Measurements from ENCODE around the gene FCMR.

Gene FCMR

DNA sequence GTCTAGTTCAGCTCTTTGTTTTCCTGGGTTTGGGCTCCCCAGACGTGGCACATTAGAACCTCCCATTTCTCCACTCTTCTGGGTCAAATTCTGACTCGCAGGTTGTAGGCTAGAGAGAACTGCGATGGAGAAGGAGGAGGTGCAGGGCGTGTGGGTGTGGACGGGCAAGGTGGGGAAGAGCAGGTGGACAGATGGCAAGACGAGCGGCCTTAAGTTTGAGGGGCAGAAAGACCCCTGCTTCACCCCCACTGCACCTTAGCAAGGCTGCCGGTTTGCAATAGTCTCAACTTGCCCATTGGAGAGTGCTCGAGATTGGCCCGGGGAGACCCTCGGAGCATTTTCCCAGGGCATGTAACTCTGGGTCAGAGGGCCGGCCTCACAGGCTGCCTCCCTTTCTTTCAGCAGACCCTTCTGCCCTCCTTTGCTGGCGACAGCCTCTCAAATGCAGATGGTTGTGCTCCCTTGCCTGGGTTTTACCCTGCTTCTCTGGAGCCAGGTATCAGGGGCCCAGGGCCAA, 22.8 kb downstream of the FCMR start:
- no peak for TF ChIP-seq TCF4 (CRISPR knock-in tag; IDR thresholded peaks at IDR 0.05; ENCODE audit: borderline replicate concordance)
- no peak for TF ChIP-seq ZNF8 (CRISPR knock-in tag; IDR thresholded peaks at IDR 0.05)
- TF ChIP-seq, protein P1, sequence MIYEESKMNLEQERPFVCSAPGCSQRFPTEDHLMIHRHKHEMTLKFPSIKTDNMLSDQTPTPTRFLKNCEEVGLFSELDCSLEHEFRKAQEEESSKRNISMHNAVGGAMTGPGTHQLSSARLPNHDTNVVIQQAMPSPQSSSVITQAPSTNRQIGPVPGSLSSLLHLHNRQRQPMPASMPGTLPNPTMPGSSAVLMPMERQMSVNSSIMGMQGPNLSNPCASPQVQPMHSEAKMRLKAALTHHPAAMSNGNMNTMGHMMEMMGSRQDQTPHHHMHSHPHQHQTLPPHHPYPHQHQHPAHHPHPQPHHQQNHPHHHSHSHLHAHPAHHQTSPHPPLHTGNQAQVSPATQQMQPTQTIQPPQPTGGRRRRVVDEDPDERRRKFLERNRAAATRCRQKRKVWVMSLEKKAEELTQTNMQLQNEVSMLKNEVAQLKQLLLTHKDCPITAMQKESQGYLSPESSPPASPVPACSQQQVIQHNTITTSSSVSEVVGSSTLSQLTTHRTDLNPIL (CRISPR knock-in tag; IDR thresholded peaks at IDR 0.05; ENCODE audit: low read depth): no peak
- TF ChIP-seq, protein P2, sequence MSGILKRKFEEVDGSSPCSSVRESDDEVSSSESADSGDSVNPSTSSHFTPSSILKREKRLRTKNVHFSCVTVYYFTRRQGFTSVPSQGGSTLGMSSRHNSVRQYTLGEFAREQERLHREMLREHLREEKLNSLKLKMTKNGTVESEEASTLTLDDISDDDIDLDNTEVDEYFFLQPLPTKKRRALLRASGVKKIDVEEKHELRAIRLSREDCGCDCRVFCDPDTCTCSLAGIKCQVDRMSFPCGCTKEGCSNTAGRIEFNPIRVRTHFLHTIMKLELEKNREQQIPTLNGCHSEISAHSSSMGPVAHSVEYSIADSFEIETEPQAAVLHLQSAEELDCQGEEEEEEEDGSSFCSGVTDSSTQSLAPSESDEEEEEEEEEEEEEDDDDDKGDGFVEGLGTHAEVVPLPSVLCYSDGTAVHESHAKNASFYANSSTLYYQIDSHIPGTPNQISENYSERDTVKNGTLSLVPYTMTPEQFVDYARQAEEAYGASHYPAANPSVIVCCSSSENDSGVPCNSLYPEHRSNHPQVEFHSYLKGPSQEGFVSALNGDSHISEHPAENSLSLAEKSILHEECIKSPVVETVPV (CRISPR knock-in tag; IDR thresholded peaks at IDR 0.05): no peak
- no peak for TF ChIP-seq GLIS3 (CRISPR knock-in tag; IDR thresholded peaks at IDR 0.05)
- TF ChIP-seq, protein P3, sequence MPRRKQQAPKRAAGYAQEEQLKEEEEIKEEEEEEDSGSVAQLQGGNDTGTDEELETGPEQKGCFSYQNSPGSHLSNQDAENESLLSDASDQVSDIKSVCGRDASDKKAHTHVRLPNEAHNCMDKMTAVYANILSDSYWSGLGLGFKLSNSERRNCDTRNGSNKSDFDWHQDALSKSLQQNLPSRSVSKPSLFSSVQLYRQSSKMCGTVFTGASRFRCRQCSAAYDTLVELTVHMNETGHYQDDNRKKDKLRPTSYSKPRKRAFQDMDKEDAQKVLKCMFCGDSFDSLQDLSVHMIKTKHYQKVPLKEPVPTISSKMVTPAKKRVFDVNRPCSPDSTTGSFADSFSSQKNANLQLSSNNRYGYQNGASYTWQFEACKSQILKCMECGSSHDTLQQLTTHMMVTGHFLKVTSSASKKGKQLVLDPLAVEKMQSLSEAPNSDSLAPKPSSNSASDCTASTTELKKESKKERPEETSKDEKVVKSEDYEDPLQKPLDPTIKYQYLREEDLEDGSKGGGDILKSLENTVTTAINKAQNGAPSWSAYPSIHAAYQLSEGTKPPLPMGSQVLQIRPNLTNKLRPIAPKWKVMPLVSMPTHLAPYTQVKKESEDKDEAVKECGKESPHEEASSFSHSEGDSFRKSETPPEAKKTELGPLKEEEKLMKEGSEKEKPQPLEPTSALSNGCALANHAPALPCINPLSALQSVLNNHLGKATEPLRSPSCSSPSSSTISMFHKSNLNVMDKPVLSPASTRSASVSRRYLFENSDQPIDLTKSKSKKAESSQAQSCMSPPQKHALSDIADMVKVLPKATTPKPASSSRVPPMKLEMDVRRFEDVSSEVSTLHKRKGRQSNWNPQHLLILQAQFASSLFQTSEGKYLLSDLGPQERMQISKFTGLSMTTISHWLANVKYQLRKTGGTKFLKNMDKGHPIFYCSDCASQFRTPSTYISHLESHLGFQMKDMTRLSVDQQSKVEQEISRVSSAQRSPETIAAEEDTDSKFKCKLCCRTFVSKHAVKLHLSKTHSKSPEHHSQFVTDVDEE (CRISPR knock-in tag; IDR thresholded peaks at IDR 0.05): no peak
- TF ChIP-seq TOX (CRISPR knock-in tag; IDR thresholded peaks at IDR 0.05; ENCODE audit: borderline replicate concordance): no peak
- no peak for TF ChIP-seq PATZ1 (CRISPR knock-in tag; IDR thresholded peaks at IDR 0.05; ENCODE audit: borderline replicate concordance)
- no peak for TF ChIP-seq RARB (CRISPR knock-in tag; IDR thresholded peaks at IDR 0.05)
- TF ChIP-seq ZNF565 (CRISPR knock-in tag; conservative IDR thresholded peaks at IDR 0.05; ENCODE audit: low read depth): no peak
- TF ChIP-seq SNAI2 (CRISPR knock-in tag; IDR thresholded peaks at IDR 0.05): no peak
- ATAC-seq: no peak

GRCh38 chr1:206898089-206898914, 23.4 kb downstream of the FCMR start:
- ATAC-seq: peak; percentile 96
- no peak for TF ChIP-seq ISL1 (CRISPR knock-in tag; IDR thresholded peaks at IDR 0.05)
- TF ChIP-seq, protein P3 (CRISPR knock-in tag; IDR thresholded peaks at IDR 0.05): no peak
- no peak for TF ChIP-seq RARB (CRISPR knock-in tag; IDR thresholded peaks at IDR 0.05)
- TF ChIP-seq OSR1 (CRISPR knock-in tag; IDR thresholded peaks at IDR 0.05): no peak; the same call in 1 of the 2 replicates
- TF ChIP-seq TOX (CRISPR knock-in tag; IDR thresholded peaks at IDR 0.05; ENCODE audit: borderline replicate concordance): no peak

DNA sequence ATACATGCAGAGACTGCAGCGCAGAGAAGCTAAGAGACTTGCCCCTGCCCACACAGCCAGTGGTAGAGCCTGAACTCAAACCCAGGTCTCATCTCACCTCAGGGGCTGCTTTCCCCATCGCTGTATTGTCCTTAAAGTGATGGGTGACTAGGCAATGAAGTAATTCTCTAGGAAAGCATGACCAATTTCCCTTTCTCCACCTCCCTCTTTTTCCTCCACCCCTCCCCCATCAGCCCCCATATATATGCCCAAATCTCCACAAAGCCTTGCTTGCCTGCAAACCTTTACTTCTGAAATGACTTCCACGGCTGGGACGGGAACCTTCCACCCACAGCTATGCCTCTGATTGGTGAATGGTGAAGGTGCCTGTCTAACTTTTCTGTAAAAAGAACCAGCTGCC, 24.6 kb downstream of the FCMR start, which contains the start of gene IL24:
IL24 (plus strand) TSS at position 269 of the 400 bp plus-strand sequence. CDS start 390 bp downstream, outside the sequence.
- TF ChIP-seq, protein P3 (CRISPR knock-in tag; IDR thresholded peaks at IDR 0.05): no peak
- TF ChIP-seq SNAI2 (CRISPR knock-in tag; IDR thresholded peaks at IDR 0.05): no peak
- TF ChIP-seq RARB (CRISPR knock-in tag; IDR thresholded peaks at IDR 0.05): no peak
- no peak for TF ChIP-seq ZNF8 (CRISPR knock-in tag; IDR thresholded peaks at IDR 0.05)
- TF ChIP-seq, protein P1 (CRISPR knock-in tag; IDR thresholded peaks at IDR 0.05; ENCODE audit: low read depth): no peak
- no peak for TF ChIP-seq ZFP3 (CRISPR knock-in tag; IDR thresholded peaks at IDR 0.05)
- no peak for ATAC-seq

Data from SK-N-SH treated with all-trans-retinoic acid at 6 μM for 48 hours (cell line).